Left ventricle myocardium superior (tissue), 1 donor: ENCODE results near the gene KRTAP2-2. TPM values are rescaled to one million over a fixed set of nuclear protein-coding genes. Genes with fewer than 3 reads are reported as not detected.
"Not testable (repeated sequence)": the region's sequence is repeated elsewhere in the genome, so short reads cannot be mapped to it uniquely, and the experiment has no call there.

Source experiments
- ATAC-seq: fragments of 200-7000 bp; cut with Tn5 transposase; one replicate; pipeline ENCODE4 v1.9.1; 2020; ENCODE audit warnings: mild to moderate bottlenecking, moderate library complexity
- DNase-seq: peaks from one replicate; pipeline ENCODE4 v3.0.0-alpha.2; 2020
- intact Hi-C: fragments of 100-400 bp; cut with micrococcal nuclease; formaldehyde crosslinking; loops from one replicate; pipeline ENCODE4 v1.11.0; 2022
- total RNA-seq: library from RNA; stranded (reverse); fragmentation: NEBNext Ultra II Directional; extraction: Animal tissue kit (Norgen Biotek cat#: 25700); gene quantifications from one replicate; pipeline ENCODE4 v1.2.1, GENCODE V29; 2021
- donor health status: DM: no; HTN: yes; CAD: no; lungs with severe emphysema.

Gene KRTAP2-2
- total RNA-seq, 1 donor from 2014 or later = not detected

- ATAC-seq (no peak), DNase-seq (no peak)
- intact Hi-C loops = no loop called here
Observed at GRCh38 chr17:41037853-41038350, 17.1 kb downstream of the KRTAP2-2 start.

DNA sequence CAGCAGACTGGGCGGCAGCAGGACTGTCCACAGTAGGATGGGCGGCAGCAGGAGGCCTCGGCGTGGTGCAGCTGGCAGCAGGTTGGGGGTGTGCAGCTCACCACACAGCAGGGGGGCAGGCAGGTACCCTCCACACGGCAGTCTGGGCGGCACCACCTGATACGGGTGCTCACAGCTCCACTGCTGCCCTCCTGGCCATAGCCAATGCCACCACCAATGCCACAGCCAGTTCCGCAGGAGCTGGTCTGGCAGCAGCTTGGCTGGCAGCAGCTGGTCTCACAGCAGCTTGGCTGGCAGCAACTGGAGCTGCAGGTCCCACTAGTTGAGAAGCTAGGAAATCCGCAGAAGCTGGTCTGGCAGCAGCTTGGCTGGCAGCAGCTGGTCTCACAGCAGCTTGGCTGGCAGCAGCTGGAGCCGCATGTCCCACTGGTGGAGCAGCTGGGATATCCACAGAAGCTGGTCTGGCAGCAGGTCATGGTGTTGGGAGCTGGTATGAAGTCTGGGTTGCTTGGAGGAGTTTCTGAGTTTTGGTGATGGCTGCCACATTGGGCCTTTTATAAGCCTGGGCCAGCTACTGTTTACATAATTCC, 20.6 kb downstream of the KRTAP2-2 start, which contains the start of gene KRTAP1-3:
Gene KRTAP1-3 (minus strand): TSS at position 529 of the 590 bp plus-strand sequence. CDS start 53 bp downstream, at position 476.
- DNase-seq, intact Hi-C loops, ATAC-seq: not testable (repeated sequence)

DNA sequence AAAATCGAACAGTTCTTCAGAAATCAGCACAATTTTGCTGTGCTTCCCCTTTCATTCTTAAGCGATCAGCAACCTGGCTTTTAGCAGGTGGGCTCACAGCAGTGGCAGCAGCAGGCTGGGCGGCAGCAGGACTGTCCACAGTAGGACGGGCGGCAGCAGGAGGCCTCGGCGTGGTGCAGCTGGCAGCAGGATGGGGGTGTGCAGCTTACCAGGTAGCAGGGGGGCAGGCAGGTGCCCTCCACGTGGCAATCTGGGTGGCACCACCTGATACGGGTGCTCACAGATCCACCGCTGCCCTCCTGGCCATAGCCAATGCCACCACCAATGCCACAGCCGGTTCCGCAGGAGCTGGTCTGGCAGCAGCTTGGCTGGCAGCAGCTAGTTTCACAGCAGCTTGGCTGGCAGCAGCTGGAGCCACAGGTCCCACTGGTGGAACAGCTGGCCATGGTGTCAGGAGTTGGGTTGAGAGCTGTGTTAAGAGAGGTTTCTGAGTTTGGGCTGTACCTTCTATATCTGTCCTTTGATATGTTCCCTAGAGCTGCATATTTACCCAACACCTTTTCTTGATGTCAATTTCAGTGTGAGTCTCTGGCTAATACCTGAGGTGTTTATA, 25.3 kb downstream of the KRTAP2-2 start, which contains the start of gene KRTAP1-4:
Gene KRTAP1-4 (minus strand): TSS at position 563 of the 613 bp plus-strand sequence. CDS start 117 bp downstream, at position 446.
- intact Hi-C loops = loop anchor here (2.0 kb wide), 1 partner anchor 63 kb away; the partner anchor contains the start of gene KRT39
- no peak for DNase-seq
- ATAC-seq = no peak

- DNase-seq (no peak), ATAC-seq (no peak)
- intact Hi-C loops = no loop called here
Observed at GRCh38 chr17:41026715-41027471, 28.1 kb downstream of the KRTAP2-2 start, which contains the start of gene KRTAP1-5. KRTAP1-5 (minus strand) TSS chr17:41027208; CDS start chr17:41027155, 53 bp downstream.

GRCh38 chr17:41024697-41025096, 30.3 kb downstream of the KRTAP2-2 start:
- no peak for DNase-seq
- ATAC-seq = no peak
- intact Hi-C loops = no loop called here

DNA sequence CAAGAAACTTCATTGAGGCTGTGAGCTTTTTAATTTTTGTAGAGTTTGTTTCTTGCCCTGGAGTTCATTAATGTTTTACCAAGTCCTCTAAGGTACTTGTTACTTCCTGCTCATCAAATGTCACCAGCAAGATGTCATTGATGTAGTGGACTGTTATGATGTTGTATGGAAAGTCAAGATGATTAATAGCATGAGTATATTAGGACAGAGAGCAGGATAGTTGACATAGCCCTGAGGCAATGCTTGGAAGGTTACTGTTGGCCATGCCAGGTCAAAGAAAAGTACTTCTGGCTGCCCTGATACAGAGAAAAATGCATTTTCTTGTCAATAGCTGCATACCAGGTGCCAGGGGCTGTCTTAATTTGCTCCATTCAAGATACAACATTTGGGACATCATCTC, 34.7 kb downstream of the KRTAP2-2 start:
- ATAC-seq (no peak), DNase-seq (no peak)
- intact Hi-C loops = no loop called here

- no peak for DNase-seq
- no peak for ATAC-seq
- intact Hi-C loops = no loop called here
Observed at GRCh38 chr17:41019415-41019814, 35.6 kb downstream of the KRTAP2-2 start.

- intact Hi-C loops = no loop called here
- DNase-seq (no peak), ATAC-seq (no peak)
Observed at GRCh38 chr17:41018541-41018940, 36.5 kb downstream of the KRTAP2-2 start.

DNA sequence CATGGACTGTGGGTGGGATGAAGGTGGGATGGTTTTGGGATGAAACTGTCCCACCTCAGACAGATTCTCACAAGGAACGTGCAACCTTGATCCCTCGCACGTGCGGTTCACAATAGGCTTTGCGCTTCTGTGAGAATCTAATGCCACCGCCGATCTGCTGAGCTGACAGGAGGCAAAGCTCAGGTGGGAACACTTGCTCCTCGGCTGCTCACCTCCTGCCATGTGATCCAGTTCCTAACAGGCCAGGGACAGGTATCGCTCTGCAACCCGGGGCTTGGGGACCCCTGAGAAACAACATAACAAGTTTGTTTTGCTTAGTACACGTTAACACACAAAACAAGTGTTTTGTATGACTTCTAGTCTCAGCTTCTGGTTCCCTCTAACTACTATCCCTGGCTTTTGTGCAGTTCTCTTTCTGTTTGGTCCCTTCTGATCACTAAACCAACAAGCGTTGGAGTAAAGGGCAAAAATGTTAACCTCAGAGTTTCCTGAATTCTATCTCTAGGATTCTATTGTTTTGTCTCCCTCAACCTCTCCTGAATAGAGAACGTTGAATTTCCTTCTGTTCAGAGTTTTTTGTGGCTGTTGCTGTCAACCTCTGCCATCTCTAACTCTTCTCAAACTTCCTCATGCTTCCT, 38.3 kb downstream of the KRTAP2-2 start:
- DNase-seq = no peak
- ATAC-seq = no peak
- intact Hi-C loops = no loop called here

DNA sequence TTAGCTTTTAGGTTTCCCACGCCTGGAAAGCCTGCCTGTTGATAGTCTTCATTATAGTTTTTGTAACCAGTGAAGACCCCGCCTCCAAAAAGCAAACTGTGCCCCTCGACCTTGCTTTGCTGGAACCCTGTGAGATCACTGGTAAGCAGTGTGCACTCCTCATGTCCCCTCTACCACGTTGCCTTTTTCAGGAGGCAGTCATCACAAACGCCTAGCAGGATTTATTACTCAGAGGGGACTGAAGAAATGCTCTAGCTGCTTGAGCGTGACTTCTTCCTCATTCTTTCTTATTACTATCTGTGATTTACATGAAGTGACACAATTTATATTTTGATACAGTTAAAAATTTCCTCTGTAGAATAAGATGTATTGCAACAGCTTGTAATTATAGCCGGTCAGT, 39.6 kb downstream of the KRTAP2-2 start:
- DNase-seq = no peak
- intact Hi-C loops = no loop called here
- ATAC-seq = no peak

- DNase-seq (no peak), ATAC-seq (peak; percentile 64)
- intact Hi-C loops = no loop called here
Observed at GRCh38 chr17:41013606-41014005, 41.4 kb downstream of the KRTAP2-2 start.

DNA sequence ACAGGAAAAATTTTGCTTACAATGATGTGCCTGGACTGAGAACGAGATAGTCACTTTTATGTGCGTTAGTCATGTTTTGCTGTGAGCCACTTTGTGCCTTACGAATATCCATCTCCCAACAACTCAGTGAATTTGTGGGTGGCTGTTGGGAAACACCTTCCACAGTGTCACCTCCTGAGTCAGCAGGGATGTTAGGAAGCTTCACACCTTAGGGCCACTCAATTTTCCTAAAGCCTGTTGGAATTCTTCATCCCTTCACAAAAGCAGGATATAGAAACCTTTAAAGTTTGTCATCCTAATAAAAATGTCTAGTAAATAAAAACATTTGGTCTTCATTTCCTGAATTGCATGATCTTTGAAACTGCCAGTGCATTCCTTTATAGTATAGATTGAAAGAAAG, 41.8 kb downstream of the KRTAP2-2 start:
- intact Hi-C loops = no loop called here
- DNase-seq (no peak), ATAC-seq (no peak)

DNA sequence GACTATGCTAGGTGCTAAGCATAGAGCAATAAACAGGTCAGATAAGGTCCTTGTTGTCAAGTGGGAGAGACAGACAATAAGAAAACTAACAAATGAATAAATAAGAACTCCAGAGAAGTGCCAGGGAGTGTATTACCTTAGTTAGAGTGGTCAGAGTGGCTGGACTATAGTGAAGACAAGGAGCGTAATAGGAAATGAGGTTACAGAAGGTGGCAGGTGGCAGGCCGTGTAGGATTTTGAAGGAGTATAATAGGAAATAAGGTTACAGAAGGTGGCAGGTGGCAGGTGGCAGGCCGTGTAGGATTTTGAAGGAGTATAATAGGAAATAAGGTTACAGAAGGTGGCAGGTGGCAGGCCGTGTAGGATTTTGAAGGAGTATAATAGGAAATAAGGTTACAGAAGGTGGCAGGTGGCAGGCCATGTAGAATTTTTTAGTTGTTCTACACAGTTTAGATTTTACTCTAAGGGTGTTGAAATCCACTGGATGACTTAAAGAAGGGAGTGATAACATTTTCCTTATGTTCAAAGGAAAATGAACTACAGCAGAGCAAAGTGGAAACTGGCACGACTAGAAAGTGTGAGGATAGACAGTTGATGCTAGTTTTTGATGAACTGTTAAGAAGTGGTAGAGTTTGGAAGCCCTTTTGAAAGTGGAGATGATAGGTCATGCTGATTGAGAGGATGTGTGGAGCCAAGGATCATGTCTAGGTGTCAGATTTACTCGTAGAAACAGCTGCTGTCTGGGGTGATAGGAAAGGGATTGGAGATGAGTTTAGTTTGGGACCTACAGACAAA, 42.5 kb downstream of the KRTAP2-2 start:
- intact Hi-C loops = no loop called here
- DNase-seq (no peak), ATAC-seq (no peak)

DNA sequence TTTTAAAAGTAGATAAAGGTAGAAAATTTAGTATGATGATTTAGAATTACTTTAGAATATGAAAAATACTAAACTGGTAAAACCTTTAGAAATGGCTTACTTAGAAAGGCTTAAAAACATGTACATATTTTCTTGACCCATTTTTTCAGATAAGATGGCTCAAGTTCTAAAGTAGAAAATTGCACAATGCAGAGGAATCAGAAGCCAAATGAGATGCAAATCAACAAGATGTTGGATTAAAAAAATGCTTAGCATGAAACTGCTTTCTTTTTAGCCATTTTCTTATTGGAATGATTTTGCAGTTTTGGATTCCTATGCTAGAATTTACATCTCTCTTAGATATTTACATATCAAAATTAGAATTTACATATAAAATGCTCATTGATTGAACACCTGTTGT, 44.6 kb downstream of the KRTAP2-2 start:
- intact Hi-C loops = no loop called here
- DNase-seq (no peak), ATAC-seq (no peak)

DNA sequence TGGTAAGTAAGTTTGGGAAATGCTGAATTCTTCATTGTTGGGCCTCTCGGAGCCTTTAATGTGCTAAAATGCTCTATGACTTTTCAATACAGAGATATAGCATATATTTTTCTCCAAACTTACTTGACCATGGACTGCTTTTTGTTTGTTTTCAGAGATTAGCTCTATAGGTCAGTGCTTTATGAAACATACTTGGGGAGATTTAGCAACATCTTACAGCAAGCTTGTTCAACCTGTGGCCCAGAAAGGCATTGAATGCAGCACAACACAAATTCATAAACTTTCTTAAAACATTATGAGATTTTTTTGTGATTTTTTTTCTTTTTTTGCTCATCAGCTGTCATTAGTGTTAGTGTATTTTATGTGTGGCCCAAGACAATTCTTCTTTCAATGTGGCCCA, 45.1 kb downstream of the KRTAP2-2 start:
- DNase-seq = no peak
- intact Hi-C loops = loop anchor here (5.0 kb wide), 1 partner anchor 42 kb away; no protein-coding TSS in a partner anchor
- ATAC-seq = no peak

DNA sequence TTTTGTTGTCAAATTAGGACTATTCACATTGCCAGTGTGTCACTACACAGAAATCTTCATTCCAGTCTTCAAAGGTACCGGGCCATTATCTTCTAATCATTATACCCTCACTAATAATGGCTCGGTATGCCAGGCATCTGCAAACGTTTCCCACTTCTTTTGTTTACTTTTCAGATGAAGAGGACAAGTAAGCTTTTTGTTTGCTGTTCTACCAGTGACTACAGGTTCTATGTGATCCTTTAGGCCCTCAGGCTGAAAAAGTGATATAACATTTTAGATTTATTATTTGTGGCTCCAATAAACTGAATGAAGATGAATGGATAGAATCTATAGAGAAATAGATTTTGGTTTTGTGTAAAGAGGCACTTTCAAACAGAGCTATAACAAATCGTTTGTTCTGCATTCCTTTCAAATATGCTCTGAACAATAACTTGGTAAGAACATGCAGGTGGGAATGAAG, 45.7 kb downstream of the KRTAP2-2 start:
- no peak for DNase-seq
- no peak for ATAC-seq
- intact Hi-C loops = loop anchor here (5.0 kb wide), 1 partner anchor 43 kb away; no protein-coding TSS in a partner anchor

- DNase-seq = no peak
- ATAC-seq = no peak
- intact Hi-C loops = loop anchor here (5.0 kb wide), 1 partner anchor 43 kb away; no protein-coding TSS in a partner anchor
Observed at GRCh38 chr17:41008811-41009210, 46.2 kb downstream of the KRTAP2-2 start, which contains the start of gene KRTAP3-1. KRTAP3-1 (minus strand) TSS chr17:41009128; CDS start chr17:41009074, 54 bp downstream.
